Gastroesophageal sphincter (tissue), 4 donors: ENCODE measurements around the gene SVOPL. TPM values are rescaled to one million over a fixed set of nuclear protein-coding genes. Genes with fewer than 3 reads are reported as not detected.

ENCODE experiments used
- ATAC-seq: fragments of 150-250 bp; one replicate; pipeline ENCODE4 v1.9.1; 2016; ENCODE audit warnings: mild to moderate bottlenecking, moderate library complexity
- H3K27ac ChIP-seq, 4 donors: fragments of 200-600 bp; sonication (generic) in 3 of 4; 1 replicate in 3 of 4; 2 replicates in 1 of 4; pipeline ENCODE4 v1.5.1; 2016 to 2019
- H3K27me3 ChIP-seq: fragments of 200-600 bp; sonication (generic); one replicate; pipeline ENCODE4 v1.5.1; 2019
- H3K36me3 ChIP-seq, 2 donors: fragments of 200-600 bp; sonication (generic); one replicate each; pipeline ENCODE4 v1.5.1; 2019; ENCODE audit warnings: control low read depth in 1 of 2
- H3K4me1 ChIP-seq, 3 donors: fragments of 200-600 bp; sonication (generic); 1 replicate in 2 of 3; 2 replicates in 1 of 3; pipeline ENCODE4 v1.5.1; 2016 to 2019; ENCODE audit warnings: control low read depth in 2 of 3
- H3K4me3 ChIP-seq, 2 donors: fragments of 200-600 bp; sonication (generic); one replicate each; pipeline ENCODE4 v1.5.1; 2019; ENCODE audit warnings: mild to moderate bottlenecking in 1 of 2, moderate library complexity in 1 of 2
- H3K9me3 ChIP-seq, 3 donors: fragments of 200-600 bp; sonication (generic); one replicate each; pipeline ENCODE4 v1.5.1; 2017 to 2019; ENCODE audit warnings: control low read depth in 2 of 3
- CTCF ChIP-seq, 4 experiments: fragments of 200-600 bp in 2 of 4; fragments of 450-650 bp in 2 of 4; sonication (generic) in 1 of 4; IDR thresholded peaks; one replicate each; pipeline ENCODE4 v1.5.1; 2017 to 2019; ENCODE audit warnings: antibody characterized with exemption in 4 of 4, mild to moderate bottlenecking in 2 of 4, moderate library complexity in 2 of 4
- EP300 ChIP-seq: sonication (generic); formaldehyde crosslinking; IDR thresholded peaks from one replicate; pipeline ENCODE4 v1.6.1; 2017; ENCODE audit warnings: antibody characterized with exemption, mild to moderate bottlenecking
- POLR2A ChIP-seq, 2 donors: fragments of 450-650 bp; IDR thresholded peaks; one replicate each; pipeline ENCODE4 v1.6.1; 2017; ENCODE audit warnings: antibody characterized with exemption in 2 of 2, mild to moderate bottlenecking in 2 of 2, moderate library complexity in 1 of 2
- POLR2AphosphoS5 ChIP-seq: sonication (generic); formaldehyde crosslinking; IDR thresholded peaks from one replicate; pipeline ENCODE4 v1.6.1; 2017; ENCODE audit warnings: antibody characterized with exemption
- WGBS, 2 donors: methylation state at CpG; one replicate each; pipeline ENCODE4 v1.1.5; 2018; ENCODE audit warnings: low coverage in 1 of 2; 5-methylcytosine and 5-hydroxymethylcytosine counted together
- total RNA-seq, 4 donors: library from RNA; depleted of rRNA; stranded (reverse); fragments of >200 nt; gene quantifications; one replicate each; pipeline ENCODE4 v1.1.0, GENCODE V29; 2016

SVOPL gene
- total RNA-seq, 4 donors from 2014 or later, result 0.08 TPM; not detected in 3

GRCh38 chr7:138584696-138585095 lies 116.5 kb downstream of the SVOPL start:
- no peak for ATAC-seq
- peaks cover 0 to 83% of the 10 kb centered on the region in 2 donors for H3K36me3 ChIP-seq
- TF ChIP-seq POLR2A (IDR thresholded peaks at IDR 0.05), result no peak
- TF ChIP-seq POLR2AphosphoS5, result no peak
- no peak for TF ChIP-seq CTCF (IDR thresholded peaks at IDR 0.05)
- TF ChIP-seq EP300, result no peak
- H3K4me3 ChIP-seq, result no peak overlapping the region
- H3K9me3 ChIP-seq, result no peaks in the 10 kb centered on the region
- H3K27me3 ChIP-seq, result no peaks in the 10 kb centered on the region
- 86 to 91% methylated on average over 4 of the region's 4 CpGs for WGBS, 2 donors
- no peak overlapping the region for H3K27ac ChIP-seq
- no peaks in the 10 kb centered on the region for H3K4me1 ChIP-seq

DNA sequence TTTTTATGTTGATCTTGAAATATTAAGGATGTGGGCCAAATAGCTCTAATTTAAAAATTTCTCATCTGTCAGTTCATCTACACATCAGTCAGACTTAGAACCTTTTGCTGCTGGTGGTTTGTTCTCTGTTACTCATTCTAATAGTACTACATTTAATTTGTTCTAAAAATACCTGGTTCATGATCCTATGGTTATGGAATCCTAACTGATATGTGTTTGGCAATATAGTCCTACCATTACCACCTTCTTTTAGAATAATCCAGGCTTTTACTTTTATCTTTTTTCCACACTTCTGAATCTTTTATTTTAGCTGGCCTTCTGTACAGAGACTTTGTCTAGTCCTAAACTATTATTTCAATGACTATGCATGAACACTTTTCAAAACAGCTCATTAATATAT lies 116.9 kb downstream of the SVOPL start:
- no peaks in the 10 kb centered on the region for H3K4me1 ChIP-seq
- H3K36me3 ChIP-seq, result peaks cover 0 to 87% of the 10 kb centered on the region in 2 donors
- no peak for ATAC-seq
- no peak overlapping the region for H3K27ac ChIP-seq
- H3K9me3 ChIP-seq, result no peaks in the 10 kb centered on the region
- no peak overlapping the region for H3K4me3 ChIP-seq
- no peaks in the 10 kb centered on the region for H3K27me3 ChIP-seq
- TF ChIP-seq POLR2A (IDR thresholded peaks at IDR 0.05) (no peak), EP300 (no peak), POLR2AphosphoS5 (no peak), CTCF (IDR thresholded peaks at IDR 0.05) (no peak)

DNA sequence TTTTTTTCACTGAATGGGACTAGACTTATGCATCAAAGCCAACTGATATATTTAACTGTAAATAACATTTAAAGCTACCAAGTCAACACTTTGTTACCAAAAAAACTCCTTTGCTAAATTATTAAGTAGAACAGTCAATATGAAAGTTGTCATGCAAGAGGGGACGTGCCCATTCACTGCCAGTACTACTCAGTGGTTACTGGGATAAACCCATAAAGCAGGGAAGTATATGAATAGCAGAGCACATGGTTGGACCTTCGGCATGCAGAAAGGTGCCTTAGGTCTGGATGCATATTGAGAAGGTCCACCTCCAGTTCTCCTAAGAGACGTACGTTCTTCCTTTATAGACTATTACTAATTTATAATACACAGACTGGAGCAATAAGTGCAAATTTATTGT lies 120.1 kb downstream of the SVOPL start:
- Histone ChIP-seq H3K27ac (no peak overlapping the region), H3K9me3 (no peaks in the 10 kb centered on the region), H3K36me3 (peaks cover 0 to 98% of the 10 kb centered on the region in 2 donors), H3K4me3 (no peak overlapping the region), H3K27me3 (no peaks in the 10 kb centered on the region), H3K4me1 (no peaks in the 10 kb centered on the region)
- no peak for TF ChIP-seq POLR2AphosphoS5
- no peak for TF ChIP-seq CTCF (IDR thresholded peaks at IDR 0.05)
- TF ChIP-seq POLR2A (IDR thresholded peaks at IDR 0.05), result no peak
- TF ChIP-seq EP300, result no peak
- ATAC-seq, result no peak
- 98 to 100% methylated on average over 3 to 4 of the region's 4 CpGs for WGBS, 2 donors

DNA sequence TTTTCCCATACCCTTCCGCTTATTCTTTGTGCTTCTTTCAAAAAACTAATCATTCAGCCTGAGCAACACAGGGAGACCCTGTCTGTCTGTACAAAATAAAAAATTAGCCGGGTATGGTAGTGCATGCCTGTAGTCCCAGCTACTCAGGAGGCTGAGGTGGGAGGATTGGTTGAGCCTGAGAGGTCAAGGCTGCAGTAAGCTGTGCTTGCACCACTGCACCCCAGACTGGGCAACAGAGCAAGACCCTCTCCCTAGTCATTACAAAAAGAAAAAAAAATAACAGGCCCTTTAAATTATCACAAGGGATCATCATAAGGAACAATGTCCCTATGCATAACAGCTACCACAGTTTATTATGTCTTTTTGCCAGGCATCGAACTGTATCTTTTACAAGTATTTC lies 121.5 kb downstream of the SVOPL start:
- no peaks in the 10 kb centered on the region for H3K4me1 ChIP-seq
- H3K27ac ChIP-seq, result no peak overlapping the region
- H3K4me3 ChIP-seq, result no peak overlapping the region
- ATAC-seq, result no peak
- H3K36me3 ChIP-seq, result peaks cover 0 to 90% of the 10 kb centered on the region in 2 donors
- WGBS, 2 donors, result 100% methylated on average over 3 of the region's 3 CpGs
- H3K9me3 ChIP-seq, result no peaks in the 10 kb centered on the region
- TF ChIP-seq POLR2AphosphoS5 (no peak), POLR2A (IDR thresholded peaks at IDR 0.05) (no peak), EP300 (no peak), CTCF (IDR thresholded peaks at IDR 0.05) (no peak)
- no peaks in the 10 kb centered on the region for H3K27me3 ChIP-seq

- no peaks in the 10 kb centered on the region for H3K4me1 ChIP-seq
- no peak for TF ChIP-seq POLR2AphosphoS5
- no peak for TF ChIP-seq EP300
- no peak for TF ChIP-seq POLR2A (IDR thresholded peaks at IDR 0.05)
- TF ChIP-seq CTCF (IDR thresholded peaks at IDR 0.05), result no peak
- 65 to 67% methylated on average over 1 of the region's 1 CpG for WGBS, 2 donors
- H3K4me3 ChIP-seq, result no peak overlapping the region
- no peaks in the 10 kb centered on the region for H3K27me3 ChIP-seq
- no peaks in the 10 kb centered on the region for H3K9me3 ChIP-seq
- no peak for ATAC-seq
- no peak overlapping the region for H3K27ac ChIP-seq
- peaks cover 0 to 87% of the 10 kb centered on the region in 2 donors for H3K36me3 ChIP-seq
Observed at GRCh38 chr7:138579136-138579535, 122.0 kb downstream of the SVOPL start.
